Breast epithelium (tissue), 4 donors: ENCODE data around the gene GLDN. TPM values are rescaled to one million over a fixed set of nuclear protein-coding genes. Genes with fewer than 3 reads are reported as not detected.
A peak's percentile ranks its signal among the peaks of the same experiment; 100 is the strongest.

ENCODE experiments used
- DNase-seq, 2 donors: peaks; one replicate each; pipeline ENCODE4 v3.0.0-alpha.2; 2019; ENCODE audit warnings: low spot score in 2 of 2
- H3K27ac ChIP-seq, 2 donors: fragments of 200-600 bp; sonication (generic) in 1 of 2; one replicate each; pipeline ENCODE4 v1.5.1; 2016 to 2019; ENCODE audit warnings: mild to moderate bottlenecking in 1 of 2
- H3K27me3 ChIP-seq, 2 donors: fragments of 200-600 bp; sonication (generic) in 1 of 2; one replicate each; pipeline versions ENCODE4 v1.5.1 to v1.6.0; 2017 to 2019; ENCODE audit warnings: control low read depth in 1 of 2, mild to moderate bottlenecking in 1 of 2
- H3K36me3 ChIP-seq: fragments of 200-600 bp; one replicate; pipeline ENCODE4 v1.5.1; 2019
- H3K4me1 ChIP-seq, 2 donors: fragments of 200-600 bp; sonication (generic); one replicate each; pipeline ENCODE4 v1.5.1; 2016 to 2019; ENCODE audit warnings: control low read depth in 1 of 2
- H3K4me3 ChIP-seq, 3 donors: fragments of 200-600 bp; sonication (generic); 1 replicate in 2 of 3; 2 replicates in 1 of 3; pipeline ENCODE4 v1.5.1; 2016 to 2019; ENCODE audit warnings: mild to moderate bottlenecking in 3 of 3, moderate library complexity in 2 of 3
- H3K9me3 ChIP-seq, 2 donors: fragments of 200-600 bp; sonication (generic) in 1 of 2; one replicate each; pipeline ENCODE4 v1.5.1; 2016 to 2019; ENCODE audit warnings: control low read depth in 1 of 2
- POLR2A ChIP-seq: fragments of 450-650 bp; IDR thresholded peaks from one replicate; pipeline ENCODE4 v1.6.1; 2016; ENCODE audit warnings: antibody characterized with exemption, mild to moderate bottlenecking, moderate library complexity
- POLR2AphosphoS5 ChIP-seq, 3 donors: sonication (generic); formaldehyde crosslinking; IDR thresholded peaks; one replicate each; pipeline ENCODE4 v1.6.1; 2017; ENCODE audit warnings: antibody characterized with exemption in 3 of 3
- intact Hi-C: fragments of 100-400 bp; cut with DNase I; formaldehyde crosslinking; loops from one replicate; pipeline ENCODE4 v1.15.1; 2023; ENCODE audit warnings: low total_unique reads
- total RNA-seq, 3 donors: library from RNA; depleted of rRNA; stranded (reverse); fragments of >200 nt; gene quantifications; one replicate each; pipeline ENCODE4 v1.1.0, GENCODE V29; 2016
- TF ChIP-seq, protein P1 (sequence below), 3 donors: fragments of 450-650 bp; IDR thresholded peaks; one replicate each; pipeline ENCODE4 v1.5.1; 2016 to 2017; ENCODE audit warnings: antibody characterized with exemption in 3 of 3, mild to moderate bottlenecking in 3 of 3, moderate library complexity in 3 of 3

GLDN gene
- total RNA-seq, 3 donors from 2014 or later: 7.3 to 67.2 (median 10.8) TPM

DNA sequence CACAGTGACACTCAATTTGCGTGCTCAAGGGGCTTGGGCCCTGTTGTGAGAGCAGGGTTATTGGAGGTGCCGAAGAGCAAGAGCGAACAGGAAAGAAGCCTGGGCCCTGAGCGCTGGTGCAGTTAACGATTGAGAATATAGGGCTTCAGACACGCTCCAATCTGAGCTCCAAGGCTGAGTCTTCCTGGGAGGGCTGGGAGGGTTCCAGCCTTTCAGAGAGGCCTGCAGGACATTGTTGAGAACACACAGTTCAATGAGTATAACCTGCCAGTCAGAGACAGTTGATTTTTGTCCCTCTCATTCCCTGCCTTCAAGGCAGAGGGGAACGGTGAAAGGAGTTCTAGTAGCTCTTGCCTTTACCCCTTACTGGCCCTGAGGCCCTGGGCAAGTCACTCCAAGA is 47.3 kb downstream of the GLDN start:
- TF ChIP-seq POLR2AphosphoS5 (IDR thresholded peaks at IDR 0.05) (no peak), POLR2A (no peak)
- TF ChIP-seq, protein P1, sequence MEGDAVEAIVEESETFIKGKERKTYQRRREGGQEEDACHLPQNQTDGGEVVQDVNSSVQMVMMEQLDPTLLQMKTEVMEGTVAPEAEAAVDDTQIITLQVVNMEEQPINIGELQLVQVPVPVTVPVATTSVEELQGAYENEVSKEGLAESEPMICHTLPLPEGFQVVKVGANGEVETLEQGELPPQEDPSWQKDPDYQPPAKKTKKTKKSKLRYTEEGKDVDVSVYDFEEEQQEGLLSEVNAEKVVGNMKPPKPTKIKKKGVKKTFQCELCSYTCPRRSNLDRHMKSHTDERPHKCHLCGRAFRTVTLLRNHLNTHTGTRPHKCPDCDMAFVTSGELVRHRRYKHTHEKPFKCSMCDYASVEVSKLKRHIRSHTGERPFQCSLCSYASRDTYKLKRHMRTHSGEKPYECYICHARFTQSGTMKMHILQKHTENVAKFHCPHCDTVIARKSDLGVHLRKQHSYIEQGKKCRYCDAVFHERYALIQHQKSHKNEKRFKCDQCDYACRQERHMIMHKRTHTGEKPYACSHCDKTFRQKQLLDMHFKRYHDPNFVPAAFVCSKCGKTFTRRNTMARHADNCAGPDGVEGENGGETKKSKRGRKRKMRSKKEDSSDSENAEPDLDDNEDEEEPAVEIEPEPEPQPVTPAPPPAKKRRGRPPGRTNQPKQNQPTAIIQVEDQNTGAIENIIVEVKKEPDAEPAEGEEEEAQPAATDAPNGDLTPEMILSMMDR (IDR thresholded peaks at IDR 0.05): no peak
- Histone ChIP-seq H3K4me1 (no peaks in the 10 kb centered on the region), H3K27me3 (peaks cover 0 to 4% of the 10 kb centered on the region in 2 donors), H3K36me3 (no peaks in the 10 kb centered on the region), H3K9me3 (no peaks in the 10 kb centered on the region), H3K4me3 (no peak overlapping the region), H3K27ac (no peak overlapping the region)
- DNase-seq: no peak
- intact Hi-C loops: no loop called here

DNA sequence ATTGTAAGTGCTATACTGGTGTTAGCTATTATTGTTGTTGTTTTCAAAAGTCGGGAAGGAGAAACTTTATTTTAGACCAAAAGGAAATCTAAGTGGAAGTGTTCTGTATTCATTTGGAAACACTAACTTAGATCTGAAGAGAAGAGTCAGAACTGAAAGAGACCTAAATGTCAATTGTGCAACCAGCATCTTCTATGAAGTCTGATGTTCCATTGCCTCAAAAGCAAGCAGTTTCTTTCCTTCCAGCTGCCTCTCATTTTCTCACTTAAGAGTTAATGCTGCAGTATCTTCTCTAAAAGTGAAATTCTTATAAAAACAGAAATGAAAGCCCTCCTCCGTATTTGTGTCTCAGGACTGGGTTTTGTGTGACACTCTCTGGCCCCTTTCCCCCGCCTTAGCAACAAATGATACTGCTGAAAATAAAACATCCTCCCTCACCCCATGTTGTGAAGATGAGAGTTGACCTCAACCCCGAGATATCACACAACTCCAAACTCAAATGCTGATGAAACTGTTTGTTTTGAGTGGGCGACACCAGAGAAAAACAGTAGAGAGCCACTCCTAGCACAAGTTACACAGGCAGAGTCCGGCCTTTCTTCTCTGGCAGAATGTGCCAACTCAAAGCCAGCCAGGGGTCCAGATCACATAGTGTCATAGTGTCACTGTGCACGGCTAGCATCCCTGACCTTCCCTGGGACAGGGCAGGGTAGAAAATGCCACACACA is 48.9 kb downstream of the GLDN start:
- TF ChIP-seq POLR2AphosphoS5 (IDR thresholded peaks at IDR 0.05): no peak
- Histone ChIP-seq H3K27me3 (no peaks in the 10 kb centered on the region), H3K36me3 (no peaks in the 10 kb centered on the region), H3K4me1 (no peaks in the 10 kb centered on the region), H3K4me3 (no peak overlapping the region), H3K9me3 (no peaks in the 10 kb centered on the region), H3K27ac (peak overlapping the region in 1 of 2 donors; percentile 55)
- intact Hi-C loops: no loop called here
- DNase-seq: no peak

DNA sequence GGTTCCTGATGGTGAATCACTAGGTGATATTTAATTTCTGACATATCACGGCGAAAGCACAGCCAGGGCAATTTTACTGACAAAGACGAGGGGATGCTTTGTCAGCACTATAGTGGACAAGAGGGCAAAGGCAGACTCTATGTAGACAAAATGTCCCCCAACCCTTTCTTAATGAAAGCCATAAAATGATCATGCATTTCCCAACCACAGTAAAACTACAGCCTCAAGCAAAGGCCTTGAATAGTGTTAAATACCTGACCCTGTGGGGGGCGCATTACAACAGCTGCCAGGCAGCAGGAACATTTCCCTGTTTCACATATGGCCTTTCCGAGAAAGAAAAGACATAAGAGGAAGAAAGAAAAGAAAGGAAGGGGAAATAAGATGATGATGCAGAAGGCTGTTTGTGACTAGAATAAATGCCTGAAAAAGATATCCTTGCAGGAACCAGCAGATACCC is 49.5 kb downstream of the GLDN start:
- Histone ChIP-seq H3K4me3 (no peak overlapping the region), H3K4me1 (no peaks in the 10 kb centered on the region), H3K27me3 (no peaks in the 10 kb centered on the region), H3K9me3 (no peaks in the 10 kb centered on the region), H3K27ac (peak overlapping the region in 1 of 2 donors; percentile 55), H3K36me3 (no peaks in the 10 kb centered on the region)
- DNase-seq: no peak
- intact Hi-C loops: no loop called here
- TF ChIP-seq, protein P1 (IDR thresholded peaks at IDR 0.05): no peak
- TF ChIP-seq POLR2A (no peak), POLR2AphosphoS5 (IDR thresholded peaks at IDR 0.05) (no peak)

DNA sequence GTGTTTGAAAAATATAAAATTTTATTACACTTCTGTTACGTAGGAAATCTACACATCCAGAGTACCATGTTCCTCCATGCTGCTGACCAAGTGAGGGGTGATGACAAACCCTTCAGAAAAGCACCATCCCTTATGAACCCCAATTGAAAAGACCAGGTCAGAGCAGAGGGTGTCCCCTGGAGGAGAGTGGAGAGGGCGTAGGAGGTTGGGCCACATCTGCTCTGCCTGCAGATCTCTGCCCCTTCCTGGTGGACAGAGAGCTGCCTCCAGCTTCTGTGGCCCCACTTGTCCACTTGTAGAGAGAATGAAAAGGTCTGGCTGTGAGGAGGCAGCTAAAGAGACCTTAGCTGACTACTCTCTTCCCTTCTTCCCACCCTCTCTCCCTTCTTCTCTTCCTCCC is 55.5 kb downstream of the GLDN start:
- Histone ChIP-seq H3K36me3 (no peaks in the 10 kb centered on the region), H3K4me1 (no peaks in the 10 kb centered on the region), H3K9me3 (no peaks in the 10 kb centered on the region), H3K4me3 (no peak overlapping the region), H3K27ac (no peak overlapping the region), H3K27me3 (no peaks in the 10 kb centered on the region)
- intact Hi-C loops: no loop called here
- TF ChIP-seq POLR2A: no peak
- TF ChIP-seq, protein P1 (IDR thresholded peaks at IDR 0.05): no peak
- no peak for TF ChIP-seq POLR2AphosphoS5 (IDR thresholded peaks at IDR 0.05)
- no peak for DNase-seq

DNA sequence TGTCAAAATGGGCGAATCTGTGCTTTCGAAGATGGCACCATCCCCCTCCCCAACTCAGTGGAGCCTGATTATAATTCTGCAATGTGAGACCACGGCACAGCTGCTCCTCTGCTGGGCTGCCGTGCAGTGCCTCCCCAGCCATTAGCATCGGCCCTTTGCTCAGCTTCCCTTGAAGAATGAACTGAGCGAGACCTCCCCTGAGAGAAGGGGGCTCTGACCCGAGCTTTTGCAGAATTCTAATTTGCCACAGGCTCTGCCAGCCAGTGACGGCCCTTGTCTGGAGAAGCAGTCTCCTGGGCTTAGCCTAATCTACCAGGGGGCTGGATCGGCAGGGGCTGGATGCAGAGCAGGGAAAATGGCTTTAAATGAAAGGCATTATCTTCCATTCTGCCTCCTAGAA is 57.2 kb downstream of the GLDN start:
- no peak for DNase-seq
- H3K4me1 ChIP-seq: no peaks in the 10 kb centered on the region
- no peaks in the 10 kb centered on the region for H3K9me3 ChIP-seq
- intact Hi-C loops: no loop called here
- H3K27ac ChIP-seq: no peak overlapping the region
- no peaks in the 10 kb centered on the region for H3K36me3 ChIP-seq
- no peaks in the 10 kb centered on the region for H3K27me3 ChIP-seq
- TF ChIP-seq POLR2AphosphoS5 (IDR thresholded peaks at IDR 0.05): no peak
- TF ChIP-seq, protein P1 (IDR thresholded peaks at IDR 0.05): no peak
- no peak for TF ChIP-seq POLR2A
- H3K4me3 ChIP-seq: no peak overlapping the region
